ENCODE data around the gene SHISA3. TPM values are rescaled to one million over a fixed set of nuclear protein-coding genes. Genes with fewer than 3 reads are reported as not detected.

Gene SHISA3
- total RNA-seq: not detected in 2 replicates

DNA sequence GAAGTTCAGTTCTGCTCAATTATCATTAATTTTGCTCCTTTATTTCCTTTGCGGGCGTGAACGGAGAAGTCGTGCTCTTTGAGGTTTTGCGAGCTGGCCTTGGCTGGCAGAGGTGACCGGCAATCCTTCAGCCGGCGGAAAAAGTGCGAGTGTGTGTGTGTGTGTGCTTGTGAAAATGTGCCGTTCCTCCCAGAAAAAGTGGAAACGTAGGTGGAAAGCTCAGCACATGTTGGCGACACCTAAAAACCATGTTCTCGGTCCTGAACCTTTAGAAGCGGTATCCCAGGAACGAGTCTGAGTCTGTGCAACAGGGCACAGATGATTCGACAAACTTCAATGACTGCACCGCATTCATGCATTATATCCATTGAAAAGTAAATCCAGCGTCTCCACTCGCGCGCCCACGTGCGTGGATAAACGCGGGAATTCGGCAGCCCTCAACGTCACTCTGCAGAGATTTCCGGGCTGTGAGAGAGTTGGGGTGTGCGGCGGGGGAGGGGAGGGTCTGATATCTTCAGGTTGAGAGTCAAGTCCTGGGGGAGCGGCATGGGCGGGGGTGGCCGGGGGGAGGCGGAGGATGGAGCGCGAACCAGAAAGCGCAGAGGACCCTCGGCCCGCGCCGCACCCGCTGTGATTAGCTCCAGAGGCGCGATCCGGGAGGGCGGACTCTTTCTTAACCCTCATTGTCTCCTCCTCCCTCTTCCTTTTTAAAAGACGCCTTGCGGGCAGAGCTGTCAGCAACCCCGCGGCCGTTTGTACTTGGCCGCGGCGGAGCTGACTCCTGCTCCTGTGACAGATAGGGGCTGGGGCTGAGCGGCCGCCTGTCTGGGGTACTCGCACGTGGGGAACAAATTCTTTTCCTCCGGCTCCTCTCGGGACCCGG lies at the start of gene SHISA3:
TSS of gene SHISA3 (plus strand) at position 737 of the 883 bp plus-strand sequence. CDS start 569 bp downstream, outside the sequence.
- no peaks in the 10 kb centered on the region for H3K36me3 ChIP-seq (ENCODE audit: insufficient read depth, low read length)
- peak within 1 kb of the TSS; percentile 28 for H3K4me2 ChIP-seq (ENCODE audit: insufficient read depth, low read length)
- H3K27ac ChIP-seq (ENCODE audit: low read depth, low read length): no peak within 1 kb of the TSS
- H3K4me3 ChIP-seq (ENCODE audit: insufficient read depth, low read length): peak within 1 kb of the TSS; percentile 7
- no peaks in the 10 kb centered on the region for H3K79me2 ChIP-seq (ENCODE audit: insufficient read depth, low read length)
- TF ChIP-seq, protein P1, sequence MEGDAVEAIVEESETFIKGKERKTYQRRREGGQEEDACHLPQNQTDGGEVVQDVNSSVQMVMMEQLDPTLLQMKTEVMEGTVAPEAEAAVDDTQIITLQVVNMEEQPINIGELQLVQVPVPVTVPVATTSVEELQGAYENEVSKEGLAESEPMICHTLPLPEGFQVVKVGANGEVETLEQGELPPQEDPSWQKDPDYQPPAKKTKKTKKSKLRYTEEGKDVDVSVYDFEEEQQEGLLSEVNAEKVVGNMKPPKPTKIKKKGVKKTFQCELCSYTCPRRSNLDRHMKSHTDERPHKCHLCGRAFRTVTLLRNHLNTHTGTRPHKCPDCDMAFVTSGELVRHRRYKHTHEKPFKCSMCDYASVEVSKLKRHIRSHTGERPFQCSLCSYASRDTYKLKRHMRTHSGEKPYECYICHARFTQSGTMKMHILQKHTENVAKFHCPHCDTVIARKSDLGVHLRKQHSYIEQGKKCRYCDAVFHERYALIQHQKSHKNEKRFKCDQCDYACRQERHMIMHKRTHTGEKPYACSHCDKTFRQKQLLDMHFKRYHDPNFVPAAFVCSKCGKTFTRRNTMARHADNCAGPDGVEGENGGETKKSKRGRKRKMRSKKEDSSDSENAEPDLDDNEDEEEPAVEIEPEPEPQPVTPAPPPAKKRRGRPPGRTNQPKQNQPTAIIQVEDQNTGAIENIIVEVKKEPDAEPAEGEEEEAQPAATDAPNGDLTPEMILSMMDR (IDR thresholded peaks at IDR 0.05; ENCODE audit: extremely low read depth, low read depth, low read length): no peak
- no peaks in the 10 kb centered on the region for H3K4me1 ChIP-seq (ENCODE audit: insufficient read depth, low read length)
- H4K20me1 ChIP-seq (ENCODE audit: insufficient read depth, low read length): no peaks in the 10 kb centered on the region
- H2AFZ ChIP-seq (ENCODE audit: low read length): no peak within 1 kb of the TSS
- peak; percentile 53 for DNase-seq (ENCODE audit: insufficient read length, low spot score, missing footprints)
- no peaks in the 10 kb centered on the region for H3K9me3 ChIP-seq (ENCODE audit: low read depth, low read length)
- peaks cover 28% of the 10 kb centered on the region for H3K27me3 ChIP-seq (ENCODE audit: insufficient read depth, low read length)

DNA sequence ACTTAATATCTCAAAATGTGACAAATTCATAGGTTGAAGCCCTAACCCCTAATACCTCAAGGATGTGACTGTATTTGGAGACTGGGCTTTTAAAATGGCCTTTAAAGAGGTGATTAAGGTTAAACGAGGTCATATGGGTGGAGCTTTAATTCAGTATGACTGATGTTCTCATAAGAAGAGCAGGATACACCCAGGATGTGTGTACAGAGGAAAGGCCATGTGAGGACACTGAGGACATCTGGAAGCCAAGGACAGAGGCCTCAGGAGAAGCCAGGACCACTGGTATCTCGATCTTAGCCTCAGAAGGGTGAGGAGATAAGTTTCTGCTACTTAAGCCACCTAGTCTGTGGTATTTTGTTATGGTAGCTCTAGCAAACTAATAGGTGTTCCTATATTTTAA lies 49.0 kb upstream of the SHISA3 start:
- no peaks in the 10 kb centered on the region for H3K27me3 ChIP-seq (ENCODE audit: insufficient read depth, low read length)
- TF ChIP-seq, protein P1 (IDR thresholded peaks at IDR 0.05; ENCODE audit: extremely low read depth, low read depth, low read length): no peak
- no peaks in the 10 kb centered on the region for H3K79me2 ChIP-seq (ENCODE audit: insufficient read depth, low read length)
- H3K4me1 ChIP-seq (ENCODE audit: insufficient read depth, low read length): no peaks in the 10 kb centered on the region
- H3K9me3 ChIP-seq (ENCODE audit: low read depth, low read length): no peaks in the 10 kb centered on the region
- no peak overlapping the region for H3K27ac ChIP-seq (ENCODE audit: low read depth, low read length)
- DNase-seq (ENCODE audit: insufficient read length, low spot score, missing footprints): no peak
- H3K4me3 ChIP-seq (ENCODE audit: insufficient read depth, low read length): no peak overlapping the region
- no peak overlapping the region for H2AFZ ChIP-seq (ENCODE audit: low read length)
- H3K4me2 ChIP-seq (ENCODE audit: insufficient read depth, low read length): no peak overlapping the region
- H3K36me3 ChIP-seq (ENCODE audit: insufficient read depth, low read length): no peaks in the 10 kb centered on the region
- no peaks in the 10 kb centered on the region for H4K20me1 ChIP-seq (ENCODE audit: insufficient read depth, low read length)

DNA sequence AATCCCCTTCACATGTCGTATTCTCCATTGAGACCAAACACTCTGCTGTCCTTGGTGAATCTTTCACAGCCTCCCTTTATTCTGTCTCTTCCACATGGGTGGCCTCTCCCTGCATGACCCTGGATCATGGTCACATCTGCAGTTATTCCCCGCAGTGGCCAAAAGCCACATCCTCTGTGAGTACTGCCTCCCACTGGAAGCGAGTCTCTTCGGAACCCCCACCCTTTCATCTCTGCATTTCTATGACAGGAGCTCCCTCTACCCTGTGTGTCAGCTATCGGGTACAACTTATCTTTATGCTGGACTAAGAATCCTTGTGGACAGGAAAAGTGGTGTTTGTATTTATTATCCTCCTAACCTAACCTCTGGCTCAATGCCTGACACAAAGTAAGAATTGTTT lies 48.6 kb upstream of the SHISA3 start:
- Histone ChIP-seq H3K27ac (ENCODE audit: low read depth, low read length) (no peak overlapping the region), H3K4me2 (ENCODE audit: insufficient read depth, low read length) (no peak overlapping the region), H3K4me1 (ENCODE audit: insufficient read depth, low read length) (no peaks in the 10 kb centered on the region), H3K36me3 (ENCODE audit: insufficient read depth, low read length) (no peaks in the 10 kb centered on the region), H3K4me3 (ENCODE audit: insufficient read depth, low read length) (no peak overlapping the region), H3K9me3 (ENCODE audit: low read depth, low read length) (no peaks in the 10 kb centered on the region), H2AFZ (ENCODE audit: low read length) (no peak overlapping the region), H3K27me3 (ENCODE audit: insufficient read depth, low read length) (no peaks in the 10 kb centered on the region), H3K79me2 (ENCODE audit: insufficient read depth, low read length) (no peaks in the 10 kb centered on the region), H4K20me1 (ENCODE audit: insufficient read depth, low read length) (no peaks in the 10 kb centered on the region)
- TF ChIP-seq, protein P1 (IDR thresholded peaks at IDR 0.05; ENCODE audit: extremely low read depth, low read depth, low read length): no peak
- no peak for DNase-seq (ENCODE audit: insufficient read length, low spot score, missing footprints)

DNA sequence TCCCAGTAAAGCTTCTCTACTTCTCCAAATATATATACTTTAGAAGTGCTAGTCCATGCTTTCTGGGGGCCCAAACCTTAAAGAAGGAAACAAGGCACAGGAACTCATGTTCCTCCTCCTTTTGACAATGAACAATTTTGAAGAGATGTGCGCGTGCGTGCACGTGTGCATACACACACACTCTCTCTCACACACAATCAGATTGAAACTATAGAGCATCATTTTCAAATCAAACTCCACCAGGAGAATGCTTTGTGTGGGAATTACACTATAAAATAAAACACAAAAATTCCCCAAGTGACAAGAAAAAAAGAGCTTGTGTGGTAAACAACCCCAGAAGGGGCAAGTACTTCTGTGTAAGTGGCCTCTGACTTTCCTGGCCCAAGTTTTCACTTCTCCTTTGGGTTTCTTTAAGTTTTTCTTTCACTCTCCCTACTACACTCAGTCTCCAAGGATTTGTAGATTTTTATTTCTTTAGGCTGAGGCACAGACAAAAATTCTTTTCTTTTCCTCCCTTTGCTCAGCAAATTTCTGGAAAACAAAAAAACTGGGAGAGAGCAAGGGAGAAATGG lies 46.6 kb upstream of the SHISA3 start:
- Histone ChIP-seq H3K36me3 (ENCODE audit: insufficient read depth, low read length) (no peaks in the 10 kb centered on the region), H3K4me3 (ENCODE audit: insufficient read depth, low read length) (no peak overlapping the region), H4K20me1 (ENCODE audit: insufficient read depth, low read length) (no peaks in the 10 kb centered on the region), H3K27me3 (ENCODE audit: insufficient read depth, low read length) (no peaks in the 10 kb centered on the region), H3K9me3 (ENCODE audit: low read depth, low read length) (no peaks in the 10 kb centered on the region), H3K79me2 (ENCODE audit: insufficient read depth, low read length) (no peaks in the 10 kb centered on the region), H2AFZ (ENCODE audit: low read length) (no peak overlapping the region), H3K4me1 (ENCODE audit: insufficient read depth, low read length) (no peaks in the 10 kb centered on the region), H3K27ac (ENCODE audit: low read depth, low read length) (no peak overlapping the region), H3K4me2 (ENCODE audit: insufficient read depth, low read length) (no peak overlapping the region)
- DNase-seq (ENCODE audit: insufficient read length, low spot score, missing footprints): no peak
- TF ChIP-seq, protein P1 (IDR thresholded peaks at IDR 0.05; ENCODE audit: extremely low read depth, low read depth, low read length): no peak
